ENCODE results near the gene EXOC6B. TPM values are rescaled to one million over a fixed set of nuclear protein-coding genes. Genes with fewer than 3 reads are reported as not detected.

The EXOC6B gene
- total RNA-seq, 4 donors from 2014 or later = 22.6 to 47.3 (median 32.5) TPM

GRCh38 chr2:72734432-72734831 is 91.4 kb downstream of the EXOC6B start:
- DNase-seq = no peak
- no peaks in the 10 kb centered on the region for H3K27me3 ChIP-seq
- H3K36me3 ChIP-seq = no peaks in the 10 kb centered on the region
- H3K27ac ChIP-seq = no peak overlapping the region
- no peak for TF ChIP-seq POLR2A (IDR thresholded peaks at IDR 0.05)
- TF ChIP-seq CTCF (IDR thresholded peaks at IDR 0.05) = no peak
- no peaks in the 10 kb centered on the region for H3K4me1 ChIP-seq
- H3K4me3 ChIP-seq (replicated peaks in 1 of 3) = no peak overlapping the region
- intact Hi-C loops (cut with DNase I) = no loop called here
- H3K9me3 ChIP-seq = no peaks in the 10 kb centered on the region
- WGBS, 2 donors = 94 to 96% methylated on average over 2 of the region's 2 CpGs

- Histone ChIP-seq H3K36me3 (no peaks in the 10 kb centered on the region), H3K9me3 (no peaks in the 10 kb centered on the region), H3K27ac (no peak overlapping the region), H3K27me3 (no peaks in the 10 kb centered on the region), H3K4me3 (replicated peaks in 1 of 3) (no peak overlapping the region), H3K4me1 (no peaks in the 10 kb centered on the region)
- no peak for TF ChIP-seq POLR2A (IDR thresholded peaks at IDR 0.05)
- no peak for TF ChIP-seq CTCF (IDR thresholded peaks at IDR 0.05)
- intact Hi-C loops (cut with DNase I) = no loop called here
- WGBS, 2 donors = 82 to 91% methylated on average over 2 of the region's 2 CpGs
- no peak for DNase-seq
These were observed 94.7 kb downstream of the EXOC6B start for GRCh38 chr2:72731116-72731515.

- H3K4me3 ChIP-seq (replicated peaks in 1 of 3) = no peak overlapping the region
- WGBS, 2 donors = 96 to 97% methylated on average over 4 of the region's 4 CpGs
- no peaks in the 10 kb centered on the region for H3K27me3 ChIP-seq
These were observed 98.5 kb downstream of the EXOC6B start for GRCh38 chr2:72727356-72727755.

GRCh38 chr2:72723769-72724370 is 102.0 kb downstream of the EXOC6B start:
- 70 to 75% methylated on average over 3 of the region's 3 CpGs for WGBS, 2 donors
- intact Hi-C loops (cut with DNase I) = no loop called here
- Histone ChIP-seq H3K9me3 (no peaks in the 10 kb centered on the region), H3K36me3 (no peaks in the 10 kb centered on the region), H3K4me3 (replicated peaks in 1 of 3) (no peak overlapping the region), H3K27ac (no peak overlapping the region), H3K4me1 (peaks cover 5 to 18% of the 10 kb centered on the region in 2 donors), H3K27me3 (no peaks in the 10 kb centered on the region)
- no peak for DNase-seq
- no peak for TF ChIP-seq CTCF (IDR thresholded peaks at IDR 0.05)
- no peak for TF ChIP-seq POLR2A (IDR thresholded peaks at IDR 0.05)

More at GRCh38 chr2:72727356-72727755, 98.5 kb downstream of the EXOC6B start:
- Histone ChIP-seq H3K9me3 (no peaks in the 10 kb centered on the region), H3K36me3 (no peaks in the 10 kb centered on the region), H3K27ac (no peak overlapping the region), H3K4me1 (peaks cover 0 to 7% of the 10 kb centered on the region in 2 donors)
- intact Hi-C loops (cut with DNase I) = no loop called here
- TF ChIP-seq CTCF (IDR thresholded peaks at IDR 0.05) (no peak), POLR2A (IDR thresholded peaks at IDR 0.05) (no peak)
- DNase-seq = no peak

- no peak for DNase-seq
- intact Hi-C loops (cut with DNase I) = no loop called here
- Histone ChIP-seq H3K36me3 (no peaks in the 10 kb centered on the region), H3K27ac (no peak overlapping the region), H3K9me3 (no peaks in the 10 kb centered on the region), H3K4me3 (replicated peaks in 1 of 3) (no peak overlapping the region), H3K27me3 (no peaks in the 10 kb centered on the region), H3K4me1 (peaks cover 5 to 19% of the 10 kb centered on the region in 2 donors)
- WGBS, 2 donors = 70 to 82% methylated on average over 3 of the region's 3 CpGs
- TF ChIP-seq CTCF (IDR thresholded peaks at IDR 0.05) (no peak), POLR2A (IDR thresholded peaks at IDR 0.05) (no peak)
These were observed 103.3 kb downstream of the EXOC6B start for GRCh38 chr2:72722492-72723070.
